ENCODE data around the gene SLC9B1.

Gene SLC9B1

GRCh38 chr4:103008875-103009729 is 10.4 kb downstream of the SLC9B1 start:
- Histone ChIP-seq H3K4me1 (ENCODE audit: control insufficient read depth, insufficient read depth, low read length) (peaks cover 6% of the 10 kb centered on the region; the same call in 1 of the 2 replicates), H3K9me3 (ENCODE audit: control insufficient read depth, insufficient read depth, low read depth, low read length) (no peaks in the 10 kb centered on the region), H3K27ac (ENCODE audit: extremely low read depth, low read depth, low read length) (no peak overlapping the region), H3K36me3 (ENCODE audit: control insufficient read depth in 2 of 2, insufficient read depth in 1 of 2, low read length in 2 of 2) (no peaks in the 10 kb centered on the region), H3K4me3 (ENCODE audit: low read depth, low read length) (no peak overlapping the region)
- ChIA-PET CTCF (interaction anchor here (0.5 to 3.5 kb wide), 9 partner anchors 10 to 570 kb away, joined by 3 to 34 read pairs (median 3); no protein-coding TSS in a partner anchor), POLR2A (interaction anchor here (1.7 kb wide), 1 partner anchor 181 kb away, joined by 12 read pairs; the partner anchor contains the start of gene UBE2D3)
- TF ChIP-seq OVOL3 (tag by site-specific recombination; IDR thresholded peaks at IDR 0.05) (no peak), ZNF654 (tag by site-specific recombination; IDR thresholded peaks at IDR 0.05; ENCODE audit: low read depth) (peak; percentile 92), ZNF140 (tag by site-specific recombination; IDR thresholded peaks at IDR 0.05) (no peak), ZNF76 (tag by site-specific recombination; IDR thresholded peaks at IDR 0.05; ENCODE audit: borderline replicate concordance, low read depth) (no peak), CTCF (tag by site-specific recombination; IDR thresholded peaks at IDR 0.05) (peak; percentile 54; the same call in 1 of the 2 replicates), ZFP69B (tag by site-specific recombination; IDR thresholded peaks at IDR 0.05) (no peak), PRDM10 (tag by site-specific recombination; IDR thresholded peaks at IDR 0.05) (no peak)

DNA sequence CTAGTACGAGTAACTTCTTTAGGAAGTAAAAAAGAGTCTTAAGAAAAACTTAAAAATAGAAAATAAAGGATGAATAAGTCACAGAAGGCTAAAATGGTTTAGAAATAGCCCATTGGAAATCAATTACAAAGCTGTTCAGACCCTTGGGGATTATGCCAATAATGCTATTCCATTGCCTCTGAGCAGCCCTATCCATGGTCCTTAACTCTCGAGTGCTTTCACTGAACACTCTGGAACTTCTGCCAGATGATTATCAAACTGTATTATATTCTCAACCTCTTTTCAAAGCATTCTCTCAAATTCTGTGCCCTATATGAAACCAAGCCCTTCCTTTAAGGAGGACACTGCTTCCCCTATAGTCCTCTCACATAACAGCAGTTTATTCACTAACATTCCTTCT is 17.0 kb downstream of the SLC9B1 start:
- no peak overlapping the region for H3K27ac ChIP-seq (ENCODE audit: extremely low read depth, low read depth, low read length)
- TF ChIP-seq REST (tag by site-specific recombination; IDR thresholded peaks at IDR 0.05) (peak; percentile 87), ZNF155 (tag by site-specific recombination; IDR thresholded peaks at IDR 0.05) (no peak)
- ChIA-PET POLR2A (no interaction called here), CTCF (interaction anchor here (0.6 to 1.0 kb wide), 4 partner anchors 102 to 572 kb away, joined by 3 to 6 read pairs (median 4); no protein-coding TSS in a partner anchor)
- H3K4me3 ChIP-seq (ENCODE audit: low read depth, low read length), result no peak overlapping the region
- no peaks in the 10 kb centered on the region for H3K9me3 ChIP-seq (ENCODE audit: control insufficient read depth, insufficient read depth, low read depth, low read length)
- no peaks in the 10 kb centered on the region for H3K4me1 ChIP-seq (ENCODE audit: control insufficient read depth, insufficient read depth, low read length)
- no peaks in the 10 kb centered on the region for H3K36me3 ChIP-seq (ENCODE audit: control insufficient read depth in 2 of 2, insufficient read depth in 1 of 2, low read length in 2 of 2)

DNA sequence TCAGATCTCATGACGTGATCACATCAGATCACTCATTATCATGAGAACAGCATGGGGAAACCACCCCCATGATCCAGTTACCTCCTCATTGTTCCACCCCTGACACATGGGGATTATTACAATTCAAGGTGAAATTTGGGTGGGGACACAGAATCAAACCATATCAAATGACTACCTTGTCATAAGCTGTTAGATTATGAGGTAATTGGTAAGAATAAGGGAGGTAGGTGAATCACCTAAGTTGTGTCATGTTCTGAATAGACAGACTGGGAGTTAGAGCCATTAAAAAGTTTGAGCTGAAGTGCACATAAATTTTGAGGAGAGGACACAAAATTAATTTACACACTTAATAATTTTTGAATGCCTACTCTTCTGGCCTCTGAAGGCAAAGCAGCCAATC is 24.7 kb downstream of the SLC9B1 start:
- CTCF ChIA-PET, result interaction anchor here (1.1 kb wide), 1 partner anchor 12 kb away, joined by 4 read pairs; no protein-coding TSS in a partner anchor

More for the DNA sequence above, 24.7 kb downstream of the SLC9B1 start:
- Histone ChIP-seq H3K36me3 (ENCODE audit: control insufficient read depth in 2 of 2, insufficient read depth in 1 of 2, low read length in 2 of 2) (no peaks in the 10 kb centered on the region), H3K9me3 (ENCODE audit: control insufficient read depth, insufficient read depth, low read depth, low read length) (no peaks in the 10 kb centered on the region), H3K27ac (ENCODE audit: extremely low read depth, low read depth, low read length) (no peak overlapping the region), H3K4me1 (ENCODE audit: control insufficient read depth, insufficient read depth, low read length) (no peaks in the 10 kb centered on the region), H3K4me3 (ENCODE audit: low read depth, low read length) (no peak overlapping the region)
- POLR2A ChIA-PET, result no interaction called here
- TF ChIP-seq ZNF423 (tag by site-specific recombination; IDR thresholded peaks at IDR 0.05), result no peak
- TF ChIP-seq, protein P1, sequence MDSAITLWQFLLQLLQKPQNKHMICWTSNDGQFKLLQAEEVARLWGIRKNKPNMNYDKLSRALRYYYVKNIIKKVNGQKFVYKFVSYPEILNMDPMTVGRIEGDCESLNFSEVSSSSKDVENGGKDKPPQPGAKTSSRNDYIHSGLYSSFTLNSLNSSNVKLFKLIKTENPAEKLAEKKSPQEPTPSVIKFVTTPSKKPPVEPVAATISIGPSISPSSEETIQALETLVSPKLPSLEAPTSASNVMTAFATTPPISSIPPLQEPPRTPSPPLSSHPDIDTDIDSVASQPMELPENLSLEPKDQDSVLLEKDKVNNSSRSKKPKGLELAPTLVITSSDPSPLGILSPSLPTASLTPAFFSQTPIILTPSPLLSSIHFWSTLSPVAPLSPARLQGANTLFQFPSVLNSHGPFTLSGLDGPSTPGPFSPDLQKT (IDR thresholded peaks at IDR 0.05; ENCODE audit: borderline replicate concordance, low read depth, low read length), result no peak
- TF ChIP-seq ZNF211 (tag by site-specific recombination; IDR thresholded peaks at IDR 0.05; ENCODE audit: low read depth), result no peak

Data from HEK293 (cell line).